GM06990 (cell line): ENCODE data around the gene VSTM2B.

Experiments
- DNase-seq: peaks from one replicate; pipeline ENCODE4 v3.0.0-alpha.2; 2011; ENCODE audit not compliant: insufficient read length; ENCODE audit errors: extremely low read depth
- H3K27me3 ChIP-seq: replicated peaks from 2 replicates; pipeline ENCODE4 v1.6.0; 2011; ENCODE audit warnings: low read length; ENCODE audit not compliant: control insufficient read depth, insufficient read depth
- H3K36me3 ChIP-seq: 2 replicates; pipeline ENCODE4 v1.5.1; 2011; ENCODE audit warnings: low read length; ENCODE audit not compliant: control insufficient read depth, insufficient read depth
- H3K4me3 ChIP-seq: replicated peaks from 2 replicates; pipeline ENCODE4 v1.5.1; 2011; ENCODE audit warnings: low read depth, mild to moderate bottlenecking, control low read depth, low read length
- CTCF ChIP-seq: IDR thresholded peaks from 2 replicates; pipeline ENCODE4 v1.5.1; 2011; ENCODE audit warnings: low read length, control low read depth, mild to moderate bottlenecking, inconsistent platforms; ENCODE audit not compliant: insufficient read depth, poor library complexity, severe bottlenecking

Gene VSTM2B

GRCh38 chr19:29548483-29549085 lies 22.8 kb downstream of the VSTM2B start:
- no peak for TF ChIP-seq CTCF
- no peak for DNase-seq
- Histone ChIP-seq H3K36me3 (no peaks in the 10 kb centered on the region), H3K4me3 (no peak overlapping the region), H3K27me3 (no peaks in the 10 kb centered on the region; the same call in 1 of the 2 replicates)

- H3K27me3 ChIP-seq = no peaks in the 10 kb centered on the region; the same call in 1 of the 2 replicates
- no peak for DNase-seq
- H3K36me3 ChIP-seq = no peaks in the 10 kb centered on the region
- no peak for TF ChIP-seq CTCF
- H3K4me3 ChIP-seq = no peak overlapping the region
Observed at GRCh38 chr19:29549105-29550070, 23.6 kb downstream of the VSTM2B start.

DNA sequence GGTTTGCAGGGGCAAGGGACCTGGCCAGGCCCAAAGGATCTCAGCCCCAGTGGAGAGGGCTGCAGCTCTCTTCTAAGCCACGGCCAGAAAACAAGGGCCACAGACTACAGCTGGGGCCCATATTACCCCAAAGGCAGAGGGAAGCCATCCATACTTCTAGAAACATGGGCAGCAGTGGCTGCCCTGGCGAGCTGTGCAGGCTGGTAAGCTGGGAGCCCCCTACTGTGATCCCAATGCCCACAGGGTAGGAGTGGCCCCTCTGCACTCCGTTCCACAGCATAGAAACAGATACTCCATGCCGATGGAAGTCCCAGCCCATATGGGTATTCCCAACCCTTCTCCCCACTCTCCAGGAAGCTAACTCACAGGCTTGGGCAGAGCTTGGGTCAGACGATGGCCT lies 25.1 kb downstream of the VSTM2B start:
- TF ChIP-seq CTCF = no peak
- Histone ChIP-seq H3K36me3 (no peaks in the 10 kb centered on the region), H3K4me3 (no peak overlapping the region), H3K27me3 (no peaks in the 10 kb centered on the region; the same call in 1 of the 2 replicates)
- no peak for DNase-seq

DNA sequence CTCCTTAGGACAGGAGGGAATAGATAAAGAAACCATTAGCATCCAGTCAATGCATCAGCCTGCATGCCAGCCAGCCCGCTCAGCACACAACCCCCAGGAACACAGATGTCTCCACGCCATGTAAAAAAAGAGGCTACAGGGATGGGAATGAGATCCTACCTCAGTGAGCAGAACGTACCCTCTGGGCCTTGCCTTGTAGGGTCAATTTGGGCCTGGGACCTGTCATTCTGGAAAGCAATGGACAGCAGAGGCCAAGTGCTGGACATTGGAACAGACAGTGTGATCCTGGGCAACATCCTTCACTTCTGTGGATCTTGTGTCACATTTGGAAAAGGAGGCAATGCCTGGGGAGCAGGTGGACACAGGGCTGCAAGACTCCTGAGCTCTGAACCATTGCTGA lies 26.0 kb downstream of the VSTM2B start:
- DNase-seq = no peak
- H3K36me3 ChIP-seq = no peaks in the 10 kb centered on the region
- no peak overlapping the region for H3K4me3 ChIP-seq
- H3K27me3 ChIP-seq = no peaks in the 10 kb centered on the region; the same call in 1 of the 2 replicates
- TF ChIP-seq CTCF = no peak

DNA sequence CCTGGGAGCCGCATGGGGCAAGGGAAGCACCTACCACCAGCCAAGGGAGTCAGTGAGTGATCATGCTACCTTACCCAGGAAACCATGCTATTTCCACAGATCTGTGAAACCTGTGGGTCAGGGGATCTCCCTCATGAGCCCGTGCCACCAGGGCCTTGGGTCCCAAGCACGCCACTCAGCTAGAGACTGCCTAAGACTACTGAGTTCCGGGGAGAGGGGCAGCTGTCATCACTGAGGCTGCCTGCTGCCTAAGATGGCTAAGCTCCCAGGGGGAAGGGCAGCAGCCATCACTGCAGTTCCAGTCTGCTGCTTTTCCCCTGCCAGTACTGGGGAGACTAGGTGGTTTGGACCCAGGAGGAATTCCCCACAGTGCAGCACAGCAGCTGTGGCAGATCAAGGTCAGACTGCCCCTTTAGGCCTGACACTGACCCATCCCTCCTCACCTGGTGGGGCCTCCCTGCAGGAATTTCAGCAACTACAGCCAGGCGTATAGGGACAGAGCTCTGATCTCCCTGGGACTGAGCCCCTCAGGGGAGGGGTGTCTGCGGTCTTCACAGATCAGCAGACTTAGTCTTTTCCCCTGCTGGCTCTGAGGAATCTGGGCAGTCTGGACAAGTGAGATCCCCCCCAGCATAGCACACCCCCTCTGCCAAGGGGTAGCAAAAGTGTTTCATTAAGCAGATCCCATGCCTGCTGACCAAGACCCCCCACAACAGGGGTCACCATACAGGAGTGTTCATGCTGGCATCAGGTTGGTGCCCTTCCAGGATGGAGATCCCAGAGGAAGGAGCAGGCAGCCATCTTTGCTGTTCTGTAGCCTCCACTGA lies 26.9 kb downstream of the VSTM2B start:
- no peak for DNase-seq
- Histone ChIP-seq H3K36me3 (no peaks in the 10 kb centered on the region), H3K4me3 (no peak overlapping the region), H3K27me3 (no peaks in the 10 kb centered on the region; the same call in 1 of the 2 replicates)
- no peak for TF ChIP-seq CTCF
